SU-DHL-6 (cell line): ENCODE results near the gene IFFO2.

Source experiments
- CTCF ChIP-seq: fragments of 200-600 bp; sonication (generic); IDR thresholded peaks from one replicate; pipeline ENCODE4 v1.5.1; 2017; ENCODE audit warnings: antibody characterized with exemption, mild to moderate bottlenecking, low read length, moderate library complexity; ENCODE audit not compliant: insufficient read depth, poor library complexity, severe bottlenecking
- EZH2phosphoT487 ChIP-seq: fragments of 200-600 bp; sonication (generic), shearing (Covaris generic); conservative IDR thresholded peaks from 2 replicates; pipeline ENCODE4 v1.6.1; 2018; ENCODE audit warnings: mild to moderate bottlenecking, antibody characterized with exemption, low read length, moderate library complexity, mixed read lengths

GRCh38 chr1:18879791-18880309 is 76.6 kb downstream of the IFFO2 start:
- TF ChIP-seq CTCF (no peak), EZH2phosphoT487 (no peak)
